ENCODE measurements around the gene DYNLT1.

Gene DYNLT1

DNA sequence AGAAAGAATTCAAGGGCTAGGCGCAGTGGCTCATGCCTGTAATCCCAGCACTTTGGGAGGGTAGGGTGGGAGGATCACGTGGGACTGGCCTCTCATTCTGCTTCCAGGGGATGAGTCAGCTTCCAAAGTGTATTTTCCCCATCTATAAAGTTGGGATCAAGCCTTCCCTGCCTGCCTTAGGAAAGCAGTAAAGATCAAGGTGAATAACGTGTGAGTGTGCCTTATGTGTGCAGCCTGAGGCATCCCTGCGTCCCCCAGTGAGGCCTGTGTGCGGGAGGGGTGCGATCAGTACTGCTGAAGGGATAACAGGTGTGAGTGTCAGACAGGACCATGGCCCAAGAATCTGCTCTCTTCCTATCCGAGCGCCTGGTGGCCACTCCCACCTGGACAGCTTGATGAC is 57.9 kb downstream of the DYNLT1 start:
- 96% methylated on average over 8 of the region's 8 CpGs for WGBS (ENCODE audit: insufficient coverage)
- POLR2A ChIA-PET: no interaction called here
- Histone ChIP-seq H3K9me3 (ENCODE audit: control extremely low read depth in 1 of 5, control insufficient read depth in 4 of 5, insufficient read depth in 2 of 5, low read depth in 1 of 5, low read length in 4 of 5) (peaks cover 0 to 14% (median 0%) of the 10 kb centered on the region in 5 experiments), H3K36me3 (ENCODE audit: control insufficient read depth in 4 of 4, insufficient read depth in 4 of 4, low read length in 3 of 4) (peaks cover 18 to 85% (median 62%) of the 10 kb centered on the region in 4 experiments), H3K4me3 (ENCODE audit: control insufficient read depth in 1 of 7, extremely low read depth in 1 of 7, insufficient read depth in 4 of 7, low read depth in 2 of 7, low read length in 6 of 7) (no peak overlapping the region), H3K27ac (ENCODE audit: insufficient read depth in 1 of 2, low read depth in 1 of 2, low read length in 2 of 2, poor library complexity in 1 of 2, severe bottlenecking in 2 of 2) (no peak overlapping the region), H3K27me3 (replicated peaks in 2 of 5; ENCODE audit: control insufficient read depth in 4 of 5, insufficient read depth in 5 of 5, low read length in 4 of 5) (no peaks in the 10 kb centered on the region), H3K4me1 (ENCODE audit: control extremely low read depth in 1 of 4, control insufficient read depth in 4 of 4, insufficient read depth in 4 of 4, low read length in 3 of 4) (no peaks in the 10 kb centered on the region)
- CTCF ChIA-PET: no interaction called here
- no peak for DNase-seq

All from common myeloid progenitor, CD34-positive (primary cell).